ENCODE results near the gene EFCAB7.

EFCAB7 gene

GRCh38 chr1:63612971-63613370 lies 89.6 kb downstream of the EFCAB7 start:
- Histone ChIP-seq H3K36me3 (ENCODE audit: control insufficient read depth in 2 of 2, insufficient read depth in 1 of 2, low read length in 2 of 2) (no peaks in the 10 kb centered on the region), H3K9me3 (ENCODE audit: control insufficient read depth, insufficient read depth, low read depth, low read length) (no peaks in the 10 kb centered on the region), H3K4me1 (ENCODE audit: control insufficient read depth, insufficient read depth, low read length) (peaks cover 3% of the 10 kb centered on the region; the same call in 1 of the 2 replicates), H3K4me3 (ENCODE audit: low read depth, low read length) (no peak overlapping the region), H3K27ac (ENCODE audit: extremely low read depth, low read depth, low read length) (no peak overlapping the region)
- TF ChIP-seq ZSCAN4 (tag by site-specific recombination; IDR thresholded peaks at IDR 0.05) = no peak
- no peak for TF ChIP-seq ZNF18 (tag by site-specific recombination; IDR thresholded peaks at IDR 0.05)
- CTCF ChIA-PET = interaction anchor here (1.2 to 2.3 kb wide), 3 partner anchors 79 to 633 kb away, joined by 4 to 9 read pairs (median 6); no protein-coding TSS in a partner anchor
- POLR2A ChIA-PET = no interaction called here

GRCh38 chr1:63615768-63616420 lies 92.6 kb downstream of the EFCAB7 start:
- Histone ChIP-seq H3K4me1 (ENCODE audit: control insufficient read depth, insufficient read depth, low read length) (peaks cover 3% of the 10 kb centered on the region; the same call in 1 of the 2 replicates), H3K27ac (ENCODE audit: extremely low read depth, low read depth, low read length) (no peak overlapping the region), H3K4me3 (ENCODE audit: low read depth, low read length) (no peak overlapping the region), H3K36me3 (ENCODE audit: control insufficient read depth in 2 of 2, insufficient read depth in 1 of 2, low read length in 2 of 2) (no peaks in the 10 kb centered on the region), H3K9me3 (ENCODE audit: control insufficient read depth, insufficient read depth, low read depth, low read length) (no peaks in the 10 kb centered on the region)
- ChIA-PET CTCF (interaction anchor here (0.6 to 1.9 kb wide), 10 partner anchors 59 to 1266 kb away, joined by 3 to 25 read pairs (median 6); no protein-coding TSS in a partner anchor), POLR2A (no interaction called here)
- TF ChIP-seq ZNF660 (tag by site-specific recombination; IDR thresholded peaks at IDR 0.05) (no peak), CTCF (tag by site-specific recombination; IDR thresholded peaks at IDR 0.05) (peak; percentile 36; the same call in 1 of the 2 replicates), ZNF654 (tag by site-specific recombination; IDR thresholded peaks at IDR 0.05; ENCODE audit: low read depth) (peak; percentile 80)

GRCh38 chr1:63617450-63617849 lies 94.1 kb downstream of the EFCAB7 start:
- Histone ChIP-seq H3K4me1 (ENCODE audit: control insufficient read depth, insufficient read depth, low read length) (peaks cover 3% of the 10 kb centered on the region; the same call in 1 of the 2 replicates), H3K27ac (ENCODE audit: extremely low read depth, low read depth, low read length) (no peak overlapping the region), H3K36me3 (ENCODE audit: control insufficient read depth in 2 of 2, insufficient read depth in 1 of 2, low read length in 2 of 2) (no peaks in the 10 kb centered on the region), H3K9me3 (ENCODE audit: control insufficient read depth, insufficient read depth, low read depth, low read length) (no peaks in the 10 kb centered on the region), H3K4me3 (ENCODE audit: low read depth, low read length) (no peak overlapping the region)
- ChIA-PET POLR2A (no interaction called here), CTCF (interaction anchor here (0.5 to 1.9 kb wide), 10 partner anchors 74 to 660 kb away, joined by 3 to 25 read pairs (median 4); no protein-coding TSS in a partner anchor)
- TF ChIP-seq REST (tag by site-specific recombination; IDR thresholded peaks at IDR 0.05) (no peak), ZNF157 (tag by site-specific recombination; IDR thresholded peaks at IDR 0.05) (no peak), ZNF391 (tag by site-specific recombination; IDR thresholded peaks at IDR 0.05; ENCODE audit: borderline replicate concordance, low read depth) (no peak), ZNF747 (tag by site-specific recombination; IDR thresholded peaks at IDR 0.05) (no peak), OVOL3 (tag by site-specific recombination; IDR thresholded peaks at IDR 0.05) (no peak), ZFHX2 (tag by site-specific recombination; conservative IDR thresholded peaks at IDR 0.05) (no peak), ZNF184 (tag by site-specific recombination; IDR thresholded peaks at IDR 0.05) (no peak), ZNF214 (tag by site-specific recombination; IDR thresholded peaks at IDR 0.05; ENCODE audit: borderline replicate concordance) (no peak), YY1 (tag by site-specific recombination; IDR thresholded peaks at IDR 0.05) (no peak), ZNF529 (tag by site-specific recombination; IDR thresholded peaks at IDR 0.05; ENCODE audit: insufficient replicate concordance) (no peak), KLF1 (tag by site-specific recombination; IDR thresholded peaks at IDR 0.05) (no peak), AEBP2 (tag by site-specific recombination; IDR thresholded peaks at IDR 0.05; ENCODE audit: borderline replicate concordance) (no peak), ZNF302 (tag by site-specific recombination; IDR thresholded peaks at IDR 0.05; ENCODE audit: low read depth) (no peak), ZNF221 (tag by site-specific recombination; IDR thresholded peaks at IDR 0.05; ENCODE audit: borderline replicate concordance) (no peak), ZNF2 (tag by site-specific recombination; IDR thresholded peaks at IDR 0.05) (no peak)
